Keratinocyte (primary cell): Measurements from ENCODE around the gene KIR3DL1.
"Not testable (repeated sequence)": the region's sequence is repeated elsewhere in the genome, so short reads cannot be mapped to it uniquely, and the experiment has no call there.

Source experiments
- EZH2 ChIP-seq: IDR thresholded peaks from one replicate; pipeline ENCODE4 v1.6.1; 2012; ENCODE audit warnings: inconsistent platforms, mild to moderate bottlenecking, low read length, moderate library complexity
- TF ChIP-seq, protein P1 (sequence below), 3 experiments: IDR thresholded peaks in 1 of 3; conservative IDR thresholded peaks in 1 of 3; optimal IDR thresholded peaks in 1 of 3; 2 replicates in 2 of 3; 3 replicates in 1 of 3; pipeline versions ENCODE3 to v1.5.1; 2011; ENCODE audit warnings: low read length in 3 of 3, mild to moderate bottlenecking in 3 of 3, moderate library complexity in 2 of 3, control low read depth in 1 of 3, inconsistent platforms in 1 of 3; ENCODE audit not compliant: insufficient read depth in 2 of 3; ENCODE audit errors: extremely low read depth in 1 of 3

DNA sequence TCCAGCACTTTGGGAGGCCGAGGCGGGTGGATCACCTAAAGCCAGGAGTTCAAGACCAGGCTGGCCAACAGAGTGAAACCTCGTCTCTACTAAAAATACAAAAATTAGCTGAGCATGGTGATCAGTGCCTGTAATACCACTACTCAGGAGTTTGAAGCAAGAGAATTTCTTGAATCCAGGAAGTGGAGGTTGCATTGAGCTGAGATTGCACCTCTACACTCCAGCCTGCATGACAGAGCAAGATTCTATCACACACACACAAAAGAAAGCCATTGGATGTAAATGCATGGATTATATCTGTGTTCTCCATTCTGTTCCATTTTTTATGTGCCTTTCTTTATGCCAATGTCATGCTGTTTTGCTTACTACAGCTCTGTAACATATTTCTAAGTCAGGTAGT lies 42.2 kb downstream of the KIR3DL1 start:
- TF ChIP-seq, protein P1, sequence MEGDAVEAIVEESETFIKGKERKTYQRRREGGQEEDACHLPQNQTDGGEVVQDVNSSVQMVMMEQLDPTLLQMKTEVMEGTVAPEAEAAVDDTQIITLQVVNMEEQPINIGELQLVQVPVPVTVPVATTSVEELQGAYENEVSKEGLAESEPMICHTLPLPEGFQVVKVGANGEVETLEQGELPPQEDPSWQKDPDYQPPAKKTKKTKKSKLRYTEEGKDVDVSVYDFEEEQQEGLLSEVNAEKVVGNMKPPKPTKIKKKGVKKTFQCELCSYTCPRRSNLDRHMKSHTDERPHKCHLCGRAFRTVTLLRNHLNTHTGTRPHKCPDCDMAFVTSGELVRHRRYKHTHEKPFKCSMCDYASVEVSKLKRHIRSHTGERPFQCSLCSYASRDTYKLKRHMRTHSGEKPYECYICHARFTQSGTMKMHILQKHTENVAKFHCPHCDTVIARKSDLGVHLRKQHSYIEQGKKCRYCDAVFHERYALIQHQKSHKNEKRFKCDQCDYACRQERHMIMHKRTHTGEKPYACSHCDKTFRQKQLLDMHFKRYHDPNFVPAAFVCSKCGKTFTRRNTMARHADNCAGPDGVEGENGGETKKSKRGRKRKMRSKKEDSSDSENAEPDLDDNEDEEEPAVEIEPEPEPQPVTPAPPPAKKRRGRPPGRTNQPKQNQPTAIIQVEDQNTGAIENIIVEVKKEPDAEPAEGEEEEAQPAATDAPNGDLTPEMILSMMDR (optimal IDR thresholded peaks at IDR 0.05 in 1 of 3, IDR thresholded peaks at IDR 0.05 in 1 of 3, conservative IDR thresholded peaks at IDR 0.05 in 1 of 3; ENCODE audit: extremely low read depth in 1 of 3, insufficient read depth in 2 of 3, low read length in 3 of 3) = not testable (repeated sequence)
- not testable (repeated sequence) for TF ChIP-seq EZH2
